Measurements from ENCODE around the gene TLCD3B. TPM values are rescaled to one million over a fixed set of nuclear protein-coding genes. Genes with fewer than 3 reads are reported as not detected.

The TLCD3B gene
- total RNA-seq, 1 donor from 2014 or later, result 1.4 TPM

GRCh38 chr16:30053376-30054015 lies 22.4 kb upstream of the TLCD3B start:
- no peak for FAIRE-seq
- H3K27me3 ChIP-seq (ENCODE audit: insufficient read depth, low read length), result no peaks in the 10 kb centered on the region
- Mint-ChIP-seq H3K4me3 (ENCODE audit: unreplicated experiment) (peak overlapping the region; percentile 85), H3K36me3 (ENCODE audit: low read depth, unreplicated experiment) (peaks cover 3% of the 10 kb centered on the region), H3K9me3 (ENCODE audit: unreplicated experiment) (no peaks in the 10 kb centered on the region), H3K27me3 (ENCODE audit: low read depth, unreplicated experiment) (no peaks in the 10 kb centered on the region), H3K4me1 (ENCODE audit: low read depth, unreplicated experiment) (peaks cover 14% of the 10 kb centered on the region), H3K27ac (ENCODE audit: unreplicated experiment) (no peak overlapping the region)
- H3K4me1 ChIP-seq (ENCODE audit: insufficient read depth, low read length), result peaks cover 19% of the 10 kb centered on the region
- DNase-seq (ENCODE audit: low read depth), result peak; percentile 41
- H3K27ac ChIP-seq (ENCODE audit: low read depth, low read length), result peak overlapping the region; percentile 78
- peaks cover 3% of the 10 kb centered on the region for H4K20me1 ChIP-seq (ENCODE audit: insufficient read depth, low read length)
- peak overlapping the region; percentile 80 for H2AFZ ChIP-seq (ENCODE audit: low read depth, low read length)
- H3K79me2 ChIP-seq (ENCODE audit: insufficient read depth, low read length), result peaks cover 6% of the 10 kb centered on the region
- no peaks in the 10 kb centered on the region for H3K36me3 ChIP-seq (ENCODE audit: insufficient read depth, low read length)
- peak overlapping the region; percentile 85 for H3K9ac ChIP-seq (ENCODE audit: low read length)
- peak overlapping the region; percentile 100 for H3K4me2 ChIP-seq (ENCODE audit: low read length)
- no peaks in the 10 kb centered on the region for H3K9me3 ChIP-seq (ENCODE audit: insufficient read depth, low read depth, low read length)
- H3K4me3 ChIP-seq (ENCODE audit: insufficient read depth, low read depth, low read length), result peak overlapping the region; percentile 75
- TF ChIP-seq EZH2 (IDR thresholded peaks at IDR 0.05; ENCODE audit: insufficient read depth, low read length) (no peak), CTCF (IDR thresholded peaks at IDR 0.05; ENCODE audit: insufficient read depth, low read depth, low read length) (no peak)

- Histone ChIP-seq H4K20me1 (ENCODE audit: insufficient read depth, low read length) (peaks cover 3% of the 10 kb centered on the region), H3K9ac (ENCODE audit: low read length) (peak overlapping the region; percentile 85), H2AFZ (ENCODE audit: low read depth, low read length) (peak overlapping the region; percentile 80), H3K4me1 (ENCODE audit: insufficient read depth, low read length) (peaks cover 19% of the 10 kb centered on the region), H3K4me3 (ENCODE audit: insufficient read depth, low read depth, low read length) (peak overlapping the region; percentile 75), H3K79me2 (ENCODE audit: insufficient read depth, low read length) (peaks cover 6% of the 10 kb centered on the region), H3K27me3 (ENCODE audit: insufficient read depth, low read length) (no peaks in the 10 kb centered on the region), H3K9me3 (ENCODE audit: insufficient read depth, low read depth, low read length) (no peaks in the 10 kb centered on the region), H3K36me3 (ENCODE audit: insufficient read depth, low read length) (no peaks in the 10 kb centered on the region), H3K4me2 (ENCODE audit: low read length) (peak overlapping the region; percentile 100), H3K27ac (ENCODE audit: low read depth, low read length) (peak overlapping the region; percentile 78)
- Mint-ChIP-seq H3K4me3 (ENCODE audit: unreplicated experiment) (peak overlapping the region; percentile 85), H3K4me1 (ENCODE audit: low read depth, unreplicated experiment) (peaks cover 14% of the 10 kb centered on the region), H3K36me3 (ENCODE audit: low read depth, unreplicated experiment) (peaks cover 3% of the 10 kb centered on the region), H3K27ac (ENCODE audit: unreplicated experiment) (peak overlapping the region; percentile 79), H3K9me3 (ENCODE audit: unreplicated experiment) (no peaks in the 10 kb centered on the region), H3K27me3 (ENCODE audit: low read depth, unreplicated experiment) (no peaks in the 10 kb centered on the region)
- FAIRE-seq (no peak), DNase-seq (ENCODE audit: low read depth) (peak; percentile 76)
- TF ChIP-seq CTCF (IDR thresholded peaks at IDR 0.05; ENCODE audit: insufficient read depth, low read depth, low read length), result no peak
These were observed 21.8 kb upstream of the TLCD3B start for GRCh38 chr16:30052671-30053372.

- TF ChIP-seq EZH2 (IDR thresholded peaks at IDR 0.05; ENCODE audit: insufficient read depth, low read length) (no peak), CTCF (IDR thresholded peaks at IDR 0.05; ENCODE audit: insufficient read depth, low read depth, low read length) (no peak)
- no peaks in the 10 kb centered on the region for H3K36me3 ChIP-seq (ENCODE audit: insufficient read depth, low read length)
- Mint-ChIP-seq H3K4me3 (ENCODE audit: unreplicated experiment) (peak overlapping the region; percentile 78), H3K27me3 (ENCODE audit: low read depth, unreplicated experiment) (peaks cover 6% of the 10 kb centered on the region), H3K36me3 (ENCODE audit: low read depth, unreplicated experiment) (peaks cover 3% of the 10 kb centered on the region), H3K9me3 (ENCODE audit: unreplicated experiment) (no peaks in the 10 kb centered on the region), H3K27ac (ENCODE audit: unreplicated experiment) (peak overlapping the region; percentile 79), H3K4me1 (ENCODE audit: low read depth, unreplicated experiment) (peaks cover 14% of the 10 kb centered on the region)
- DNase-seq (ENCODE audit: low read depth) (peak; percentile 79), FAIRE-seq (no peak)
- peaks cover 6% of the 10 kb centered on the region for H3K79me2 ChIP-seq (ENCODE audit: insufficient read depth, low read length)
- peak overlapping the region; percentile 9 for H3K9ac ChIP-seq (ENCODE audit: low read length)
- peaks cover 3% of the 10 kb centered on the region for H4K20me1 ChIP-seq (ENCODE audit: insufficient read depth, low read length)
- no peaks in the 10 kb centered on the region for H3K9me3 ChIP-seq (ENCODE audit: insufficient read depth, low read depth, low read length)
- H3K4me1 ChIP-seq (ENCODE audit: insufficient read depth, low read length), result peaks cover 19% of the 10 kb centered on the region
- no peak overlapping the region for H3K4me3 ChIP-seq (ENCODE audit: insufficient read depth, low read depth, low read length)
- H3K27ac ChIP-seq (ENCODE audit: low read depth, low read length), result peak overlapping the region; percentile 57
- H3K4me2 ChIP-seq (ENCODE audit: low read length), result peak overlapping the region; percentile 2
- H2AFZ ChIP-seq (ENCODE audit: low read depth, low read length), result peak overlapping the region; percentile 48
- no peaks in the 10 kb centered on the region for H3K27me3 ChIP-seq (ENCODE audit: insufficient read depth, low read length)
These were observed 20.4 kb upstream of the TLCD3B start for GRCh38 chr16:30051518-30051917.
